Left ventricle myocardium inferior (tissue), 1 donor: ENCODE data around the gene MARCHF11. TPM values are rescaled to one million over a fixed set of nuclear protein-coding genes. Genes with fewer than 3 reads are reported as not detected.
A peak's percentile ranks its signal among the peaks of the same experiment; 100 is the strongest.

ENCODE experiments used
- DNase-seq: peaks from one replicate; pipeline ENCODE4 v3.0.0-alpha.2; 2020
- H3K27ac ChIP-seq: fragments of 200-600 bp; replicated peaks from 2 replicates; pipeline ENCODE4 v1.8.0; 2021
- H3K27me3 ChIP-seq: fragments of 200-600 bp; 2 replicates; pipeline ENCODE4 v1.8.0; 2021; ENCODE audit warnings: low read depth
- H3K36me3 ChIP-seq: fragments of 200-600 bp; 2 replicates; pipeline ENCODE4 v1.8.0; 2021
- H3K4me1 ChIP-seq: fragments of 200-600 bp; 2 replicates; pipeline ENCODE4 v1.8.0; 2021
- H3K4me3 ChIP-seq: fragments of 200-600 bp; 2 replicates; pipeline ENCODE4 v1.8.0; 2021; ENCODE audit warnings: mild to moderate bottlenecking, moderate library complexity
- H3K9me3 ChIP-seq: fragments of 200-600 bp; replicated peaks from 2 replicates; pipeline ENCODE4 v1.8.0; 2021
- CTCF ChIP-seq: fragments of 200-600 bp; IDR thresholded peaks from 2 replicates; pipeline ENCODE4 v1.8.0; 2021; ENCODE audit warnings: antibody characterized with exemption, mild to moderate bottlenecking, borderline replicate concordance
- intact Hi-C: fragments of 100-400 bp; cut with micrococcal nuclease; formaldehyde crosslinking; loops from one replicate; pipeline ENCODE4 v1.11.0; 2022
- total RNA-seq: library from RNA; stranded (reverse); fragmentation: NEBNext Ultra II Directional; extraction: Animal tissue kit (Norgen Biotek cat#: 25700); gene quantifications from one replicate; pipeline ENCODE4 v1.2.1, GENCODE V29; 2021
- donor health status: DM: no; HTN: yes; CAD: no; lungs with severe emphysema.

The MARCHF11 gene
- total RNA-seq, 1 donor from 2014 or later = 6.7 TPM

DNA sequence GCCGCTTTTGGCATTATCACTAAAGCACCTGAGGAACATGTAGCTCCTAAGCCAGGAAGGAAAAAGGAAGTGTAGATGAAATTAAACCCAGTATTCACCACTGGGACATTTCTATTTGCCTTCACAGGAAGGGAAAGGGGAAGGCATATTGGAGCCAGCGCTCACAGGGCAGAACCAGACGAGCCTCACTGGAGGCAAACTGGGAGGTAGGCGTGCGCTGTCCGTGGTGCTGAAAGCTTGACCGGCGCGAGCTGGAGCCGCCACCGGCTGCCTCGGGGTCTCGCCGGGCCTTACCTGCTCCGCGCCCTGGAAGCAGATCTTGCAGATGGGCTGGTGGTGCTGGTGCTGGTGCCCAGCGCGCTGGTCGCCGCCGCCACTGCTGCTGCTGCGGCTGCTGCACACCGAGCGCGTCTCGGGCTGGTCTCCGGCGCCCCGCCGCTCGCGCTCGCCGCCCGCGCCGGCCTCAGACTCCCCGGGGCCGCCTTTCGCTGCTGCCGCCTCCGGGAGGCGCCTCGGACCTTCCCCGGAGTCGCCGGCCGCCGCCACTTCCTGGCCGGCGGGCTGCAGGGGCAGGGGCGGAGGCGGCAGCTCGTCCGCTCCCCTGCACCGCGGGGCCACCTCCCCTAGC is 732 bp downstream of the MARCHF11 start:
- peaks cover 16% of the 10 kb centered on the region for H3K4me1 ChIP-seq
- H3K36me3 ChIP-seq = no peaks in the 10 kb centered on the region
- H3K27ac ChIP-seq = no peak overlapping the region
- peak; percentile 17 for TF ChIP-seq CTCF
- H3K27me3 ChIP-seq = peaks cover 68% of the 10 kb centered on the region
- intact Hi-C loops = no loop called here
- DNase-seq = peak; percentile 77
- peak overlapping the region; percentile 67 for H3K4me3 ChIP-seq
- no peaks in the 10 kb centered on the region for H3K9me3 ChIP-seq

GRCh38 chr5:16169550-16169949 is 10.0 kb downstream of the MARCHF11 start:
- intact Hi-C loops = loop anchor here (10.0 kb wide), 1 partner anchor 285 kb away; no protein-coding TSS in a partner anchor
- DNase-seq = no peak
- Histone ChIP-seq H3K36me3 (no peaks in the 10 kb centered on the region), H3K27me3 (peaks cover 10% of the 10 kb centered on the region), H3K9me3 (no peaks in the 10 kb centered on the region), H3K4me3 (no peak overlapping the region), H3K4me1 (no peaks in the 10 kb centered on the region), H3K27ac (no peak overlapping the region)
- TF ChIP-seq CTCF = no peak

GRCh38 chr5:16160706-16161105 is 18.9 kb downstream of the MARCHF11 start:
- TF ChIP-seq CTCF = peak; percentile 73
- no peaks in the 10 kb centered on the region for H3K27me3 ChIP-seq
- DNase-seq = no peak
- H3K27ac ChIP-seq = no peak overlapping the region
- H3K9me3 ChIP-seq = peaks cover 10% of the 10 kb centered on the region
- intact Hi-C loops = loop anchor here (10.0 kb wide), 1 partner anchor 294 kb away; no protein-coding TSS in a partner anchor
- no peaks in the 10 kb centered on the region for H3K36me3 ChIP-seq
- no peak overlapping the region for H3K4me3 ChIP-seq
- H3K4me1 ChIP-seq = peaks cover under 1% of the 10 kb centered on the region

GRCh38 chr5:16159636-16160035 is 20.0 kb downstream of the MARCHF11 start:
- intact Hi-C loops = loop anchor here (10.0 kb wide), 1 partner anchor 295 kb away; no protein-coding TSS in a partner anchor

GRCh38 chr5:16156152-16156551 is 23.4 kb downstream of the MARCHF11 start:
- H3K4me1 ChIP-seq = peaks cover 23% of the 10 kb centered on the region
- DNase-seq = no peak
- intact Hi-C loops = no loop called here
- no peak for TF ChIP-seq CTCF
- H3K27me3 ChIP-seq = no peaks in the 10 kb centered on the region
- peaks cover 10% of the 10 kb centered on the region for H3K9me3 ChIP-seq
- peak overlapping the region; percentile 24 for H3K4me3 ChIP-seq
- no peaks in the 10 kb centered on the region for H3K36me3 ChIP-seq
- peak overlapping the region; percentile 82 for H3K27ac ChIP-seq

More at GRCh38 chr5:16159636-16160035, 20.0 kb downstream of the MARCHF11 start:
- no peak overlapping the region for H3K27ac ChIP-seq
- H3K36me3 ChIP-seq = no peaks in the 10 kb centered on the region
- H3K4me3 ChIP-seq = no peak overlapping the region
- no peak for DNase-seq
- no peak for TF ChIP-seq CTCF
- peaks cover 10% of the 10 kb centered on the region for H3K9me3 ChIP-seq
- peaks cover 11% of the 10 kb centered on the region for H3K4me1 ChIP-seq
- H3K27me3 ChIP-seq = no peaks in the 10 kb centered on the region
